ENCODE data around the gene EAPP.

GRCh38 chr14:34507884-34508283 is 31.6 kb downstream of the EAPP start:
- TF ChIP-seq CTCF (IDR thresholded peaks at IDR 0.05) (no peak), POLR2AphosphoS5 (IDR thresholded peaks at IDR 0.05) (no peak), POLR2A (IDR thresholded peaks at IDR 0.05) (no peak), EP300 (IDR thresholded peaks at IDR 0.05) (no peak)
